Fibroblast of gingiva (primary cell): ENCODE results near the gene HES6.

ENCODE experiments used
- DNase-seq: peaks from one replicate; pipeline ENCODE4 v3.0.0-alpha.2; 2011; ENCODE audit warnings: low read depth

HES6 gene

DNA sequence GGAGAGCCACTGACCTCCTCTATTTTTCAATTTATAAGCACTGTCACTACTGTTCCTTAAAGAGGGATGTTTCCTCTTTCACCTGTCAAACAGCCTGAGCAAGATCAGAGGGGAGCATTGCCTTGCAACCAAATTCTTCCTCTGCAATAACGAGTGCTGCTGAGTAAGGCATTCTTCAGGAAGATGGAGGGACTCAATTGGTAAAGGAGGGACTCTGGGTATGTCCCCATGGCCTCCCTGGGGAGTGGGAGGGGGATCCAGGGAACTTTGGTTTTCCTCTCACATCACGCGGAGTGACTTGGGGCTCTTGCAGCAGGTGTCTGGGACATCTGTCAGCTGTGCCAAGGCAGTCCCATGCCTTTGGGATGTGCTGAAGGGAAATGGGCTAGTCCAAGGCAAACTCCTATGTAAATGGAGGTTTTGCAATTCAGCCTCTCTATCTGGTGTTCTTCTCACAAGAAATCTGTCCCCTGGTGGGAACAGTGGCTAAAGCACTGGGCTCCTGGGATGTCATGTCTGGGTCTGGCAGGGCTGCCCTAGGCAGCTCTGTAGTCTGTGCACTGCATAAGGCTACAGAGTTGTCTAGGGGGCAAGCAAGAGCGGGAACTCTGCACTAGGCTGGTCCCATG, 14.4 kb upstream of the HES6 start:
- no peak for DNase-seq

DNA sequence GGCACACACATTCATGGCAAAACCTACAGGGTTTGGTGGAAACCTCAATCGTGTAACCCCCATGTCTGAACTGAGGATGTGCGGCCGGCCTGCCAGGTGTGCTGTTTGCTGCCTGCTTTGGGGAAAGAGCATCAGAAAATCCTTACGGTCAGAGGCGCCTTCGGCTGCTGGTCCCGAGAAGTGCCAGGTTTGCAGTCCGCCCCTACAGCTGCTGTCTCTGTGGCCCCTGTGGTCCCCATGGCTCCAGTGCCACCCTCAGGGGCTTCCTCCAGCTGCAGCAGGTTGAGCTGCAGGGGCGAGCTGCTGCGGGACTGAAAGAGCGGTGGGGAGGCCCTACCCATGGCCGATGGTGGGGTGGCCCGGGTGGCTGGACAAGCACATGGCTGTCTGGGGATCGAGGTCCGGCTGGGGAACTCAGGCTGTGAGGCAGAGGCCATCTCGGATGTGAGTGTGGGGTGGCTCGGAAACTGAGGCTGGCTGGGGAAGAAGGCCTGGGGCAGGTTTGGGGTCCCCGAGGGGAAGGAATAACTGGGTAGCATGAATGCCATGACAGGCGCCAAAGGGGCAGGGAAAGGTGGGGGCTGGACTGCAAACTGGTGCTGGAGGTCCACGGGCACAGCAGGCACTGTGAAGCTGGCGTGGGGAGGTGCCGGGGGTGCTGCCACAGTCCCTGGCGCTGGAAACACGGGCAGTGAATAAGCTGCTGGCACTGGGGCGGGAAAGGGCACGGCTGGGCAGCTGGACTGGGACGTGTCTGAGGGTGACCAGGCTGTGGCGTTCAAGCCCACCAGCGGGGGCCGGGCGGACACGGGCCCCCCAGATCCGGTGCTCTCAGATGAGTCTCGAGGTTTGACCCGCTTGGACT, 13.2 kb upstream of the HES6 start:
- no peak for DNase-seq

- no peak for DNase-seq
Measured at GRCh38 chr2:238251986-238252385, 12.1 kb upstream of the HES6 start.

- DNase-seq = no peak
Measured at GRCh38 chr2:238251331-238251730, 11.5 kb upstream of the HES6 start.

- DNase-seq = no peak
Measured at GRCh38 chr2:238250896-238251295, 11.1 kb upstream of the HES6 start.

GRCh38 chr2:238247841-238248453, 8.1 kb upstream of the HES6 start:
- no peak for DNase-seq

GRCh38 chr2:238247002-238247822, 7.4 kb upstream of the HES6 start:
- no peak for DNase-seq

- no peak for DNase-seq
Measured at GRCh38 chr2:238244151-238244550, 4.3 kb upstream of the HES6 start.

DNA sequence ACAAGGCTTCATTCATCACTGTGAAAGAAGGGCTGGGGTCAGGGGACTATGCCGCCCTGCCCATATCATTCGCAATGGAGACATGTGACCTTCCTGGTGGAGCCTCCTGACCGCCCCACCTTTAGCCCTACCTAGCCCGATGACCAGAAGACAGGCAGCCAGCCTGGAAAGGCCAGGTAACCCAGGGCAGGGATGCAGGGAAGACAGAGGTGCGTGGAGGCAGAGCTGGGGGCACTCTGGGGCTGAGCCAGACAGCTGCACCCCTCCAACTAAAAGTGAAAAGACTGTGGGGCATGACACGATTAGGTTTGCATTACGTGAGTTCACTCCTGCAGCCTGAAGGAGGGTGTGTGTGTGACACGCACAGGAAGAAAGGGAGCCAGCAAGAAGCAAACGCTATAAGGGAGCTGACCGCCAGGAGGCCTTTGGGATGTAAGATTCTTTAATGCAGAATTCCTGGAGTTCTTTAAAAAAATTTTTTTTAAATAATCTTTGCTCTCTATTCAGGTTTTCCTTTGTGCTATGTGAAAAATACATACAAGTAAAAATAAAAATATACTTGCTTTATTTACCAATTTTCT, 3.7 kb upstream of the HES6 start:
- no peak for DNase-seq

DNA sequence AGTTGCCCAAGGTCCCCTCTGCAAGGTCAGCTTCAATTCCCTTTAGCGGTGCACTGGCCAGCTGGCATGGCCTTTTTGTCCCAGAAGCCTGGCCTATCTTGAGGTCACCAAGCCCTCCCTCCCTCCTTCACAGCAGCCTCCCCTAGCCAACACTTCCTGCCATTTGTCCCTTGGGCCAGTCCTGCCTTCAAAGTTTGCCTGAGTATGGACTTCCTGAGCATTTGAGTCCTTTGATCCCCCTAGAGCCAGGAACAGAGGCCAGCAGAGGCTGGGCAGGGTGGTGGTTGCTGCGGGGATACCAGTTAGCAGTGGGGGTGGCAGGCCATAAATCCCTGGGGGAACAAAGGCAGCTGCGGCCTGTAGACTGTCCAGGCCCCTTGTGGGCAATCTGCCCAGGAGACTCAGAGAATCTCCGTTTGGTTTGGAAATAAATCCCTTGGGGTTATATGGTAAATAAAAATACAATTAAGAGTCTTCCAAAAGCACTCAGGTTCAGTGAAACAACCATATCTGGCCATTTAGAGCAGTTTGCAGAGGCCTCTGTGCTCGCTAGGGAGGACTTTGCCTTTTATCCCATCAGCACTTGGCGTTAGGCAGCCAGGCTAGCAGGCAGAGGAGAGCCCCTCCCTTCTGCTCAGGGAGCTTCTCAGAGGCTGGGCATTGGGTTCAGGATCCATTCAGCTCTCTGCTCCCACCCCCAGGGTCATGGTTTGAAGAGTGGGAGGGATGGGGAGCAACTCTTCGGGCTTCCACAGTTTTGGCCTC, 3.1 kb upstream of the HES6 start:
- DNase-seq = peak; percentile 21

DNA sequence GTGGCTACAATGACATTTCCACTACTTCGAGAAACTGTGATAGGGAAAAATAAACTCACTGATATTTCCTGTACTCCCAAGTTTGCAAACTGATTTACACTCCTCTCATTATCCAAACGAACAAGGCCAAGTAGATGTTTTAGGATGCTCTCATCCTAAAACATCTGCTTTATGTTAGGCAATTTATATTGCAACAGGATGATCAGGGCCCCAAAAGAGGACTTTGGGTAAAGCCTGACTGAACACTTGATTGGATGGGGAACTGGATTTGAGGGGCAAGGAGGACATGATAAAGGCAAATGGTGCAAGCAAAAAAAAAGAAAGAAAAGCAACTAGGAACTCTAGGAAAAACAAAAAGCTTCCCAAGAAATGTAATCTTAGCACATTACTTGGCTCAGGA, 2.1 kb upstream of the HES6 start:
- DNase-seq = peak; percentile 43

DNA sequence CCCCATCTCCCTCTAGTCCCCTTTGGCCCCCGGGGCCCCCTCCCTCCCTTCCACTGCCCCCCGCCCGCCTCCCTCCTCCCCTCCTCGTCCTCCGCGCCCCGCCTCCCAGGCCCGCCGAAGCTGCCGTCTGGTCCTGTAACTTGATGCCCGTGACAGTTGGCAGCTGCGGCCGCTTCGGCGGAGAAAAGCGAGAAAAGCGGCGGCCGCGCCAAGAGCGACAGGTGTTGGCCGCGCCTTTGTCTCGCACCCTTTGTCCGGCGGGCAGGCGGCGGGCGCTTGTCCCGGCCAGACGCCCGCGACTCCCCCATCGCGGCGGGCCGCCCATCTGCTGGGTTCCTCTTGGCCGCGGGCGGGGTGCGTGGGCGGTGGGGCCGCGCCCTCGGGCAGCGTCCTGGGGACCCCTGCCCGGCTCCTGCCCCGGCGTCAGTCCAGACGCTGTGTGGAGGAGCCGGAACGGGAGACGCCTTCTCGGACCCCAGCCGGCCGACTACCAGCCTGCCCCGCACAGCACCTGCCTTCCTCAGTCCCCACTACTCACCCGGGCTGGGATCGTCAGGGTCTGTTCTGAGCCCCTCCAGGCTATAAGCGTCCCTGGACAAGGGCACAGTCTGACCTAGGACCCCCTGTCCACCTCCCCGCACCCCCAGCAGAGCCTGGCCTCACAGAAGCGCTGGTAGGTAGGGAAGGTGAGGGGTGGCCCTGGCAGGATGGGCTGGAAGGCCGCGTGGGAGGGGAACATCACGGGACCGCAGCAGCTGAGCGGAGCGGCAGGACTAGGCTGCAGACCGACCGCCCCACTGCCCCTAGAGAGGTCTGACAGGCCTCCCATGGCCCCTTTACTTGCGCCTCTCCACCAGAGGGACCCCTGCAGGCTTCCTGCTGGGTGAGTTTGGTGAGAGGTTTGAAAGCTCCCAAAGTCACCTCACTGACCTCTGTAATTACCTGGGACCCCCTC, 1.2 kb upstream of the HES6 start:
- DNase-seq = no peak

GRCh38 chr2:238239543-238239862, 335 bp downstream of the HES6 start:
- no peak for DNase-seq

DNA sequence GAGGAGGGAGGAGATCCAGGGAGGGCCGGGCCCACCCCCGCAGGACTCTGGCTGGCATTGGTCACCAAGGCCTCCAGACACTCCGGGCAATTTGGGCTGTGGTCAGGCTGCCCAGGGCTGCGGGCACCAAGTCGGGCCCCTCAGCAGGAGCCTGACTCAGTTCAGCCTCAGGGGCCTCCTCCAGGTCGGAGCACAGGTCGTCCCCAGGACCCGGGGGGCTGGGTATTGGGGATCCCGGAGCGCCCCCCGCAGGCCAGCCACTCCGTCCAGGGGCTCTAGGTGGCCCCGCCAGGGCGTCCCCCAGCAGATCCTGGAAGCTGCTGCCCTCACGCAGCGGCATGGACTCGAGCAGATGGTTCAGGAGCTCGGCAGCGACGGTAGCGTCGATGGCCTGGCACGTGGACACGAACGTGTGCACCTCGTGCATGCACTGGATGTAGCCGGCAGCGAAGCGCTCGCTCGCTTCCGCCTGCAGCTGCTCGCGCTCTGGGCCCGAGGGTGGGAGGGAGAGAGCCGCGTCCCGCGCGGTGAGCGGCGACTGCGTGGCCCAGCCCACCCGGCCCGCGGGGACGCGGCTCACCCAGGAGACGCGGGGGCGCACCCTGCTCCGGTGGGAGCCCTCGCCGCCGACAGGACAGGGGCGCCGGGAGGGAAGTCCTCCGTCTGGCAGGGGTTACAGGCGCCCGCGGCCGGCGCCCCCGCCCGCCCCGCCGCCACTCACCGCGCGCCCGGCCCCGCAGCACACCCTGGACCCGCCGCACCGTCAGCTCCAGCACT, 884 bp downstream of the HES6 start:
- no peak for DNase-seq

- no peak for DNase-seq
Measured at GRCh38 chr2:238238311-238238765, 1.5 kb downstream of the HES6 start.

DNA sequence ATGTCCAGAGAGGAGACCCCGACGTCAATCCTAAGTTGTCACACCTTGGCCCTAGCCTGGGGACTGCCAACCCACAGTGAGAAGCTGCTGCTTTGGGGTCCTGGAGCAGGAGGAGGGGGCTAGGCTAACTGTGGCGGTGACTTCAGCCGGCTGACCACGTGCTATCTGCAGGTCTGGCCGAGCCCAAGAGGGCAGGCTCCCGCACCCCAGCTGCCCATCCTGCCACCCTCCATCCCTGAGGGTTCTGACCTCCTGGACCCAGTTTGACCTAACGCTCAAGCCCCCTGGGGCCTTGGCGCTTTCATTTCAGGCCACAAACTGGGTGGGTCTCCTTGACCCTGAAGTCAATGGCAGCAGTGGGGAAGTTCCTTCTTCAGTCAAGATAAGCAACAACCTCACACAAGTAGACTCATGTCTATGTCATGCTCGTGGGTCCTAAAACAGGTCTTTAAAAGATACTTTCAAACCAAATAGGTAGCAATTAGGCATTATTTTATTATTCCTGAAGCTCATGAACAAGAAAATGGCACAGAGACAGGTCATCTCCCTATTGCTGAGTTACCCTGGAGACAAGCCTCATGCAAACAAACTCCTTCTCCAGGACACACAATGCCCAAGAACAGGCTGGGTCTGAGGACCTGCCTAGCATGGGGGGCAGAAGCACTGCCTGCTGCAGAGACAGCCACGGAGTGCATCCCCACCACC, 2.3 kb downstream of the HES6 start:
- DNase-seq = no peak

GRCh38 chr2:238236571-238236970, 3.3 kb downstream of the HES6 start:
- no peak for DNase-seq

DNA sequence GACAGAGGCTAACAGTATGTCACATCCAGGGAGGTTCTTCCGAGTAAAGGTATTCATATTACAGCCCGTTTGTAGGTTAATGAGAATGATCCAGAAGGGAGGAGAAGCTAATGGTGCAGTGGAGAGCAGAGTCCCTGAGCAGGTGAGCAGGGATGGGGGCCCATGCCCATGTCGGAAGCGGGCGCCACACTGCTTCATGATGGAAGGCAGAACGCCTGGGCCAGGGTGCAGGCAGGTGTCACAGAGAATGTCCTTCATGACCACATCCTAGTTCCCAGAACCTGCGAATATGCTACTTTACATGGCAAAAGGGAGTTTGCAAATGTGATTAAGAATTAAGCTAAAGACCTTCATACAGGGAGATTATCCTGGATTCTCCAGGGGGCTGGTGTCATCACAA, 4.0 kb downstream of the HES6 start:
- no peak for DNase-seq

GRCh38 chr2:238235331-238235732, 4.5 kb downstream of the HES6 start:
- peak; percentile 24 for DNase-seq
